Liver (tissue), 9 donors: ENCODE results near the gene DNAH10. TPM values are rescaled to one million over a fixed set of nuclear protein-coding genes. Genes with fewer than 3 reads are reported as not detected.

ENCODE experiments used
- DNase-seq: peaks from one replicate; pipeline ENCODE4 v3.0.0-alpha.2; 2017; ENCODE audit warnings: low spot score
- H3K27ac ChIP-seq, 2 donors: one replicate each; pipeline ENCODE4 v1.7.0; 2013; ENCODE audit warnings: inconsistent platforms in 2 of 2, low read length in 2 of 2, control low read depth in 1 of 2, low read depth in 1 of 2, mild to moderate bottlenecking in 1 of 2
- H3K27me3 ChIP-seq, 4 donors: one replicate each; pipeline versions ENCODE4 v1.6.1 to v1.7.0; 2013; ENCODE audit warnings: low read length in 3 of 4, inconsistent platforms in 1 of 4, mild to moderate bottlenecking in 1 of 4, moderate library complexity in 1 of 4; ENCODE audit not compliant: control insufficient read depth in 4 of 4, insufficient read depth in 4 of 4
- H3K36me3 ChIP-seq, 4 donors: one replicate each; pipeline versions ENCODE4 v1.6.1 to v1.7.0; 2013; ENCODE audit warnings: low read length in 3 of 4, mild to moderate bottlenecking in 3 of 4, low read depth in 1 of 4, moderate library complexity in 1 of 4; ENCODE audit not compliant: control insufficient read depth in 4 of 4, insufficient read depth in 3 of 4
- H3K4me1 ChIP-seq, 4 donors: one replicate each; pipeline versions ENCODE4 v1.6.1 to v1.7.0; 2013; ENCODE audit warnings: low read length in 3 of 4, mild to moderate bottlenecking in 3 of 4, moderate library complexity in 1 of 4; ENCODE audit not compliant: control insufficient read depth in 4 of 4, insufficient read depth in 4 of 4
- H3K4me3 ChIP-seq, 3 donors: one replicate each; pipeline versions ENCODE4 v1.6.1 to v1.7.0; 2013; ENCODE audit warnings: low read length in 3 of 3, control low read depth in 1 of 3, low read depth in 1 of 3, mild to moderate bottlenecking in 1 of 3
- H3K9ac ChIP-seq, 2 donors: one replicate each; pipeline ENCODE4 v1.7.0; 2013; ENCODE audit warnings: low read length in 2 of 2, mild to moderate bottlenecking in 2 of 2, moderate library complexity in 2 of 2, control low read depth in 1 of 2, low read depth in 1 of 2
- H3K9me3 ChIP-seq, 4 donors: one replicate each; pipeline versions ENCODE4 v1.6.1 to v1.7.0; 2013; ENCODE audit warnings: low read length in 3 of 4; ENCODE audit not compliant: control insufficient read depth in 4 of 4
- EGR1 ChIP-seq, 2 donors: IDR thresholded peaks; 2 replicates each; pipeline ENCODE4 v1.6.1; 2016 to 2018; ENCODE audit warnings: antibody characterized with exemption in 2 of 2, low read depth in 2 of 2
- FOXA1 ChIP-seq: IDR thresholded peaks from 2 replicates; pipeline ENCODE4 v1.6.1; 2016; ENCODE audit warnings: antibody characterized with exemption
- FOXA2 ChIP-seq: IDR thresholded peaks from 2 replicates; pipeline ENCODE4 v1.6.1; 2016; ENCODE audit warnings: antibody characterized with exemption
- HNF4A ChIP-seq, 2 donors: conservative IDR thresholded peaks; 2 replicates each; pipeline ENCODE4 v1.6.1; 2016; ENCODE audit warnings: antibody characterized with exemption in 2 of 2, mild to moderate bottlenecking in 2 of 2
- HNF4G ChIP-seq: IDR thresholded peaks from 2 replicates; pipeline ENCODE4 v1.6.1; 2016; ENCODE audit warnings: antibody characterized with exemption
- JUND ChIP-seq, 2 donors: IDR thresholded peaks; 2 replicates each; pipeline ENCODE4 v1.6.1; 2016; ENCODE audit warnings: antibody characterized with exemption in 2 of 2
- NR2F2 ChIP-seq: IDR thresholded peaks from 2 replicates; pipeline ENCODE4 v1.6.1; 2016; ENCODE audit warnings: antibody characterized with exemption
- RAD21 ChIP-seq, 2 donors: IDR thresholded peaks; 2 replicates each; pipeline ENCODE4 v1.6.1; 2016; ENCODE audit warnings: antibody characterized with exemption in 2 of 2, mild to moderate bottlenecking in 2 of 2
- RXRA ChIP-seq, 2 donors: IDR thresholded peaks; 2 replicates each; pipeline ENCODE4 v1.6.1; 2017 to 2018; ENCODE audit warnings: antibody characterized with exemption in 2 of 2, mild to moderate bottlenecking in 1 of 2
- SP1 ChIP-seq: IDR thresholded peaks from 2 replicates; pipeline ENCODE4 v1.6.1; 2018; ENCODE audit warnings: antibody characterized with exemption, mild to moderate bottlenecking
- TAF1 ChIP-seq: conservative IDR thresholded peaks from 2 replicates; pipeline ENCODE4 v1.6.1; 2016; ENCODE audit warnings: antibody characterized with exemption, mild to moderate bottlenecking
- YY1 ChIP-seq: IDR thresholded peaks from 2 replicates; pipeline ENCODE4 v1.6.1; 2016; ENCODE audit warnings: antibody characterized with exemption, mild to moderate bottlenecking
- WGBS: extraction: QIAGEN DNeasy Blood & Tissue Kit; methylation state at CpG from one replicate; pipeline ENCODE4 v1.1.7; 2013; 5-methylcytosine and 5-hydroxymethylcytosine counted together
- polyA plus RNA-seq, 2 donors: library from polyadenylated mRNA; stranded (reverse) in 1 of 2; unstranded in 1 of 2; fragments of 200-250 nt in 1 of 2; fragments of >200 nt in 1 of 2; fragmentation: Nextera tagmentation in 1 of 2; extraction: Ambion mirVana in 1 of 2; gene quantifications; one replicate each; pipeline versions ENCODE4 v1.2.1 to v1.2.3, GENCODE V29; 2013 to 2015
- total RNA-seq, 2 donors: library from RNA; depleted of rRNA; stranded (reverse); fragments of >200 nt; gene quantifications; one replicate each; pipeline ENCODE4 v1.2.3, GENCODE V29; 2014
- TF ChIP-seq, protein P1 (sequence below): IDR thresholded peaks from 2 replicates; pipeline ENCODE4 v1.6.1; 2016; ENCODE audit warnings: antibody characterized with exemption, mild to moderate bottlenecking
- TF ChIP-seq, protein P2 (sequence below): fragments of 150-350 bp; IDR thresholded peaks from 2 replicates; pipeline ENCODE4 v1.5.1; 2017; ENCODE audit warnings: improper control_type of control experiment, low read depth, low read length; ENCODE audit not compliant: missing input control
- TF ChIP-seq, protein P3 (sequence below): IDR thresholded peaks from 2 replicates; pipeline ENCODE4 v1.6.1; 2016; ENCODE audit warnings: antibody characterized with exemption
- TF ChIP-seq, protein P4 (sequence below): IDR thresholded peaks from 2 replicates; pipeline ENCODE4 v1.6.1; 2016; ENCODE audit warnings: antibody characterized with exemption
- donor health status: healthy.
- donor health status: healthy.
- donor health status: healthy.
- donor health status: healthy.
- donor health status: healthy.

The DNAH10 gene
- total and polyA plus RNA-seq, 4 donors: 0.05 to 0.47 (median 0.07) TPM

DNA sequence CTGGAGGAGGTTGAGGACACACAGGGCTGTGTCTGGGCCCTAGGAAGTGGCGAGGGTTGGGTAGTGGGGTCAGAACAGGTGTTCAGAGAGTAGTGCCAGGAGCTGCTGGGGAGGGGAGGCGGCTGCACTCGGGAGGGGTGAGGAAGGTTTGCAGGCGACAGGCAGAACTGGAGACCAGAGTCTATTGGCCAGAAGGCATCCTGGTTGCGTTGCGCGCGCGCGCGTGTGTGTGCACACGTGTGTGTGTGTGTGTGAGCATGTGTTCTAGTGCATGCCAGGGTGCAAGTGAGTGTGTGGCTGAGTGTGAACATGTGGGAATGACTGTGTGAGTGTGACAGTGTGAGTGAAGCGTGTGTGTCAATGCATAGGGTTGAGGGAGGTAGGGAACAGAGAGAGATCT, 124.2 kb downstream of the DNAH10 start:
- Histone ChIP-seq H3K4me3 (no peak overlapping the region), H3K36me3 (no peaks in the 10 kb centered on the region), H3K27ac (no peak overlapping the region), H3K9me3 (peaks cover 0 to 4% (median 2%) of the 10 kb centered on the region in 4 donors), H3K4me1 (peaks cover 0 to 3% (median 0%) of the 10 kb centered on the region in 4 donors), H3K9ac (no peak overlapping the region), H3K27me3 (no peaks in the 10 kb centered on the region)
- no peak for DNase-seq
- no peak for TF ChIP-seq TAF1
- TF ChIP-seq HNF4G: no peak
- no peak for TF ChIP-seq YY1
- no peak for TF ChIP-seq NR2F2
- TF ChIP-seq, protein P1, sequence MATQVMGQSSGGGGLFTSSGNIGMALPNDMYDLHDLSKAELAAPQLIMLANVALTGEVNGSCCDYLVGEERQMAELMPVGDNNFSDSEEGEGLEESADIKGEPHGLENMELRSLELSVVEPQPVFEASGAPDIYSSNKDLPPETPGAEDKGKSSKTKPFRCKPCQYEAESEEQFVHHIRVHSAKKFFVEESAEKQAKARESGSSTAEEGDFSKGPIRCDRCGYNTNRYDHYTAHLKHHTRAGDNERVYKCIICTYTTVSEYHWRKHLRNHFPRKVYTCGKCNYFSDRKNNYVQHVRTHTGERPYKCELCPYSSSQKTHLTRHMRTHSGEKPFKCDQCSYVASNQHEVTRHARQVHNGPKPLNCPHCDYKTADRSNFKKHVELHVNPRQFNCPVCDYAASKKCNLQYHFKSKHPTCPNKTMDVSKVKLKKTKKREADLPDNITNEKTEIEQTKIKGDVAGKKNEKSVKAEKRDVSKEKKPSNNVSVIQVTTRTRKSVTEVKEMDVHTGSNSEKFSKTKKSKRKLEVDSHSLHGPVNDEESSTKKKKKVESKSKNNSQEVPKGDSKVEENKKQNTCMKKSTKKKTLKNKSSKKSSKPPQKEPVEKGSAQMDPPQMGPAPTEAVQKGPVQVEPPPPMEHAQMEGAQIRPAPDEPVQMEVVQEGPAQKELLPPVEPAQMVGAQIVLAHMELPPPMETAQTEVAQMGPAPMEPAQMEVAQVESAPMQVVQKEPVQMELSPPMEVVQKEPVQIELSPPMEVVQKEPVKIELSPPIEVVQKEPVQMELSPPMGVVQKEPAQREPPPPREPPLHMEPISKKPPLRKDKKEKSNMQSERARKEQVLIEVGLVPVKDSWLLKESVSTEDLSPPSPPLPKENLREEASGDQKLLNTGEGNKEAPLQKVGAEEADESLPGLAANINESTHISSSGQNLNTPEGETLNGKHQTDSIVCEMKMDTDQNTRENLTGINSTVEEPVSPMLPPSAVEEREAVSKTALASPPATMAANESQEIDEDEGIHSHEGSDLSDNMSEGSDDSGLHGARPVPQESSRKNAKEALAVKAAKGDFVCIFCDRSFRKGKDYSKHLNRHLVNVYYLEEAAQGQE: no peak
- TF ChIP-seq, protein P2, sequence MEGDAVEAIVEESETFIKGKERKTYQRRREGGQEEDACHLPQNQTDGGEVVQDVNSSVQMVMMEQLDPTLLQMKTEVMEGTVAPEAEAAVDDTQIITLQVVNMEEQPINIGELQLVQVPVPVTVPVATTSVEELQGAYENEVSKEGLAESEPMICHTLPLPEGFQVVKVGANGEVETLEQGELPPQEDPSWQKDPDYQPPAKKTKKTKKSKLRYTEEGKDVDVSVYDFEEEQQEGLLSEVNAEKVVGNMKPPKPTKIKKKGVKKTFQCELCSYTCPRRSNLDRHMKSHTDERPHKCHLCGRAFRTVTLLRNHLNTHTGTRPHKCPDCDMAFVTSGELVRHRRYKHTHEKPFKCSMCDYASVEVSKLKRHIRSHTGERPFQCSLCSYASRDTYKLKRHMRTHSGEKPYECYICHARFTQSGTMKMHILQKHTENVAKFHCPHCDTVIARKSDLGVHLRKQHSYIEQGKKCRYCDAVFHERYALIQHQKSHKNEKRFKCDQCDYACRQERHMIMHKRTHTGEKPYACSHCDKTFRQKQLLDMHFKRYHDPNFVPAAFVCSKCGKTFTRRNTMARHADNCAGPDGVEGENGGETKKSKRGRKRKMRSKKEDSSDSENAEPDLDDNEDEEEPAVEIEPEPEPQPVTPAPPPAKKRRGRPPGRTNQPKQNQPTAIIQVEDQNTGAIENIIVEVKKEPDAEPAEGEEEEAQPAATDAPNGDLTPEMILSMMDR: no peak
- no peak for TF ChIP-seq HNF4A (conservative IDR thresholded peaks at IDR 0.05)
- no peak for TF ChIP-seq RAD21 (IDR thresholded peaks at IDR 0.05)
- TF ChIP-seq, protein P3, sequence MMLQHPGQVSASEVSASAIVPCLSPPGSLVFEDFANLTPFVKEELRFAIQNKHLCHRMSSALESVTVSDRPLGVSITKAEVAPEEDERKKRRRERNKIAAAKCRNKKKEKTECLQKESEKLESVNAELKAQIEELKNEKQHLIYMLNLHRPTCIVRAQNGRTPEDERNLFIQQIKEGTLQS: no peak
- no peak for TF ChIP-seq RXRA (IDR thresholded peaks at IDR 0.05)
- no peak for TF ChIP-seq EGR1 (IDR thresholded peaks at IDR 0.05; ENCODE audit: low read depth in 2 of 2)
- no peak for TF ChIP-seq JUND (IDR thresholded peaks at IDR 0.05)
- TF ChIP-seq FOXA2: no peak
- TF ChIP-seq SP1: no peak
- 83% methylated on average over 13 of the region's 13 CpGs for WGBS

DNA sequence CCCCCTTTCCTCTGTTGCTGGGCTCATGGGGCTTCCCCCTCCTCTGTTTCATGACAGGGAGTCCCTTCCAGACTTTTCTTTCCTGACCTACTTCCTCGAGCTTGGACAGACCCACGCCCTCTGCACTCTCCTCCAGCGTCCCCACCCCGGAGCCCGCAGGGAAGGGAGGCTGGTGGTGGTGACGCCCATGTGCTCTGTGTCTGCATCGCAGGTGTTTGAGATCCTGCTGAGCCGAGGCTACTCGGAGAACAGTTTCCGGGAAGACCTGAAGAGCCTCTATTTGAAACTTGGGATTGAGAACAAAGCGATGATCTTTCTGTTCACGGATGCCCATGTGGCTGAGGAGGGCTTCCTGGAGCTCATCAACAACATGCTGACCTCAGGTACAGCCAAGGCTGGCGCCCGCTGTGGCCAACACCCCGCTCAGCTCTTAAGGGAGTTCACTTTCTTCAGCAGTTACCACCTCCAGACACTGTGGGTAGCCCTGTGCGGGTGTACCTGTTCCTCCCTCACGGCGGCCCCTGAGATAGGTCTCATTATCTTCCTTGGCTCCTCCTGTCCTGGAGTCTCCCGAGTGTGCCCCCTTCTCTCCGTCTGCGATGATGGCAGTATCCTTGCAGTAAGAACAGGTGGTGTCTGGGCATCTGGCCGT, 125.0 kb downstream of the DNAH10 start:
- TF ChIP-seq EGR1 (IDR thresholded peaks at IDR 0.05; ENCODE audit: low read depth in 2 of 2) (no peak), YY1 (no peak), RAD21 (IDR thresholded peaks at IDR 0.05) (no peak), SP1 (no peak), HNF4G (no peak), FOXA1 (no peak), TAF1 (no peak), NR2F2 (no peak), RXRA (IDR thresholded peaks at IDR 0.05) (no peak), HNF4A (conservative IDR thresholded peaks at IDR 0.05) (no peak)
- TF ChIP-seq, protein P1: no peak
- TF ChIP-seq, protein P2: no peak
- TF ChIP-seq, protein P4, sequence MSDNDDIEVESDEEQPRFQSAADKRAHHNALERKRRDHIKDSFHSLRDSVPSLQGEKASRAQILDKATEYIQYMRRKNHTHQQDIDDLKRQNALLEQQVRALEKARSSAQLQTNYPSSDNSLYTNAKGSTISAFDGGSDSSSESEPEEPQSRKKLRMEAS: no peak
- TF ChIP-seq, protein P3: no peak
- Histone ChIP-seq H3K4me3 (no peak overlapping the region), H3K27ac (no peak overlapping the region), H3K9ac (no peak overlapping the region), H3K4me1 (peaks cover 0 to 3% (median 0%) of the 10 kb centered on the region in 4 donors), H3K9me3 (peaks cover 0 to 4% (median 2%) of the 10 kb centered on the region in 4 donors), H3K36me3 (no peaks in the 10 kb centered on the region), H3K27me3 (no peaks in the 10 kb centered on the region)
- DNase-seq: no peak
- 69% methylated on average over 22 of the region's 22 CpGs for WGBS
